HG03457 (cell line): ENCODE results near the gene ASPSCR1.

Experiments
- ATAC-seq: cut with Tn5 transposase; IDR thresholded peaks from one replicate; pipeline ENCODE4 v1.9.1; 2021; ENCODE audit warnings: moderate number of reproducible peaks; ENCODE audit not compliant: unreplicated experiment

The ASPSCR1 gene

GRCh38 chr17:81999587-81999975 lies 22.2 kb downstream of the ASPSCR1 start:
- no peak for ATAC-seq

DNA sequence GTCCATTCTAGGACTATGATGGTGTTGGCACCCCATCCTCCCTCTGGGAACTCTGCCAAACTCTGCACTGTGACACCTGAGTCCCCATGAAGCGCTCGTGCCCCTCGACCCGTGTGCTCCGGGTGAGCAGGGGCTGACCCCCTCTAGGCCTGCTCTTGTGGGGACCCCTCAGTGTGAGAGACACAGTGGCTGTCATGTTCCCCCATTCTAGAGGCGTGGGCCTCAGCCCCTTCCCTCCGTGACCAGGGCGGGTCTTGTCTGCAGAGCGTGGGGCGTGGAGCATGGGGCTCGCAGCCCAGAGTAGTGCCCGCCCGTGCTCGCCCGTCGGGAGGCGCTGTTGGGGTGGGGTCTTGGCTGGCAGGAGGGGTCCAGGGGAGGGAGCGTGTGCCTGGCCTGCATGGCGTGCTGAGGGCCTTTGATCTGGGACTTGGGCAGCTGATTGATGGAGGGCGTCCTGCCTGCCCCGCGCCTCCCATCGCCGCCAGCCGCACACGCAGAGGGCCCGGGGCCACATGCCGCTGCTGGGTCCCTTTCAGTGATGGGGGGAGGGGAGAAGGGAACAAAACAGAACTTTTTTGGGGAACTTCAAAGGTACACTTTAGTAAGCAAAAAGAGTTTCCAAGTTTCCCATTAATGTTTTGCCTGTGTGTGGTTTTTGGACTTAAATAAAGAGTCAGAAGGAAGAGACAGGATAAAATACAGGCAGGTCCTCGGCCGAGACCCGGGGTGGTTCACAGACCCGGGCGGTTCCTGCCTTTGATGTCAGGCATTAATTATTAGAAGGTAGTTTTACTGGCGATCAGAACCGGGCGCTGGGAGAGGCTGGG lies 22.8 kb downstream of the ASPSCR1 start:
- ATAC-seq: no peak

DNA sequence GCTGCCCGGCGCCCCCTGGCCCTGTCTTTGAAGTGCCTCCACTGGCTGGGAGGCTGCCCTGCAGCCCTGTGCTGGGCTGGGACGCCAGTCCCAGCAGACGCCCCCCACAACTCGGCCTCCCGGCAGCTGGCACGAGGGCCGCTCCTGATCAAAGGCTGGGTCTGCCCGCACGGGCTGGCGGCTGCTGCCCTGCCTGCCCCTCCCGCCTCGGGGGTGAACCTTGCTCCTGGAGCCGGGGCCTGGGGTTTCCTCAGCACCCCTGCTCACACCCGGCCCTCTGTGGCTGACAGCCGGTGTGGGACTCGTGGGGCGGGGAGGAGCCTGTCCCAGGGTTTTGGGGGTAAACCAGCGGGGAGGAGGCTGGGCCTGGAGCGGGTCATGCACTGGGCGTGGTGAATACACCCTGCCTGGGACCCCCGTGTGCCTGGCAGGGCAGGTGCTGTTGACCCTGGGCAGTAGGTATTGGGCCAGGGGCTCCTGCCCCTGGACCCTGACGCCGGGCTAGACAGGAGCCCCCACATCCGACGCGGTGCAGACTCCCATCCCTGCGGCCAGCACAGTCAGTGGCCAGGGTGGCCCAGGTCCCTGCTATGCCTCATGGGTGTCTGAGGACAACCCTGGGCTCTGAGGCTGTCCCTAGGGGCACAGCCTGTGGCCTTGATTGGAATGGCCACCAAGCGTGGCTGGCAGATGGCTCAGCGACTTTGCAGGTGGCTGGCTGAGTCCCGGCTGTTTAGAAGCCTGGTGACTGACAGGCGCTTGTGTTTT lies 23.6 kb downstream of the ASPSCR1 start:
- ATAC-seq: no peak

DNA sequence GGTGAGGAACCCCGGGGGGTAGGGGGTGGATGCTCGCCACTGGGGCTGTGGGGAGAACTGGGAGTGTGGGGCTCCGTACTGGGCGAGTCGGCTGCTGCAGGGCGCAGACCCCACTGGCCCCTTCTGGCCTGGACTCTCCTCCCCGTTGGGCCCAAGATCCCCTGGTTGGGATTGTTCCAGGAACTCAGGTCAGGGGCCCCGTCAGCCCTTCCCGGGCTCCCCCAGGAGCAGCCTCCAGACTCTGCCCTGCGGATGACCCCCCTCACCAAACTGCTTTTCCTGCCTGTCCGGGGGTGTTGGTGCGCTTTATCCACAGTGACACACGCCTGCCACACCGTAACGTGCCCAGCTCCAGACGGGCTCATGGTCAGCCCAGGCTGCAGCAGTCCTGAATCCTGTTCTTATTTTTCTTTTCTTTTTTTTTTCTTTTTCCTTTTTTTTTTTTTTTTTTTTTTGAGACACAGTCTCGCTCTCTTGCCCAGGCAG lies 24.2 kb downstream of the ASPSCR1 start:
- ATAC-seq: no peak

DNA sequence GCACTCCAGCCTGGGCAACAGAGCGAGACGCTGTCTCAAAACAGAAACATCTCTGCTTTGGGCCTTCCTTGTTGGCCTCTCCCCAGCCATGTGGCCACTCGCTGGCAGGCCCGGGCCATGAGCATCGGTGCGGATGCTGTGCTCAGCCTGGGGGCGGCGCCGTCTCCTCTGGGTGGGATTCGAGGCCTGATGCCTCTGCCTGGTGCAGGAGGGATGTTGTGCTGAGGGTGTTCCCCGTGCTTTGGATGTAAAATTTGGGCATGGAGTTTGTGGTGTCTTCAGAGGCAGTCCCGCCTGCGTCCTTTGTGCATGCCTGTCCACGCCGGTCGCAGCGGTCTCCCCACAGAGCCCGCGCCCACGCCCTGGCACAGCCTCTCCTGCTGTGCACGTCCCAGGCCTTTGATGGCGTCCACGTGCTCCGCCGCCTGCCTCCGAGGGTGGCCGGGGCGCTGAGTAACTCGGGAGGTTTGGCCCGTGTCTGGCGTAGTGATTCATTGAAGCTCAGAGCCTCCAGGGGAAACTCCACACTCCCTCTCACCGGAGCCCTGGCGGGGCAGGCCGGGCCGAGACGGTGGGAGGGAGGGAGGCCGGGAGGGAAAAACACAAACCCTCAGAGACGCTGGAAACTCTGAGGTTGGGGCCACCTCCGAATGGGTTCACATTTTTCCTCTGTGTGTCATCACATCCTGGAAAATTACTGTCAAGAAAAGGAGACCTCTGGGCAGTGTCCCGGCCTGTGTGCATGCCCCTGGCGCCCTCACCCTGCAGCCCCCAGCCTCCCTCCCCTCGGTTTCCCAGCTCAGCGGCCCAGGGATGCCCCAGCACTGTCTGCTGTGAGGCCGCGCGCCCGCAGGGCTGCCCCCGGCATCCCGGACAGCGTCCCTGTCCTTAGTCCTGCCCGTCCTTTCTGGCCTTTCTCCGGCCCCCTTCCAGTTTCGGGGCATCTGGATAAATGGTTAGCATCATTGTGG lies 26.3 kb downstream of the ASPSCR1 start:
- no peak for ATAC-seq

DNA sequence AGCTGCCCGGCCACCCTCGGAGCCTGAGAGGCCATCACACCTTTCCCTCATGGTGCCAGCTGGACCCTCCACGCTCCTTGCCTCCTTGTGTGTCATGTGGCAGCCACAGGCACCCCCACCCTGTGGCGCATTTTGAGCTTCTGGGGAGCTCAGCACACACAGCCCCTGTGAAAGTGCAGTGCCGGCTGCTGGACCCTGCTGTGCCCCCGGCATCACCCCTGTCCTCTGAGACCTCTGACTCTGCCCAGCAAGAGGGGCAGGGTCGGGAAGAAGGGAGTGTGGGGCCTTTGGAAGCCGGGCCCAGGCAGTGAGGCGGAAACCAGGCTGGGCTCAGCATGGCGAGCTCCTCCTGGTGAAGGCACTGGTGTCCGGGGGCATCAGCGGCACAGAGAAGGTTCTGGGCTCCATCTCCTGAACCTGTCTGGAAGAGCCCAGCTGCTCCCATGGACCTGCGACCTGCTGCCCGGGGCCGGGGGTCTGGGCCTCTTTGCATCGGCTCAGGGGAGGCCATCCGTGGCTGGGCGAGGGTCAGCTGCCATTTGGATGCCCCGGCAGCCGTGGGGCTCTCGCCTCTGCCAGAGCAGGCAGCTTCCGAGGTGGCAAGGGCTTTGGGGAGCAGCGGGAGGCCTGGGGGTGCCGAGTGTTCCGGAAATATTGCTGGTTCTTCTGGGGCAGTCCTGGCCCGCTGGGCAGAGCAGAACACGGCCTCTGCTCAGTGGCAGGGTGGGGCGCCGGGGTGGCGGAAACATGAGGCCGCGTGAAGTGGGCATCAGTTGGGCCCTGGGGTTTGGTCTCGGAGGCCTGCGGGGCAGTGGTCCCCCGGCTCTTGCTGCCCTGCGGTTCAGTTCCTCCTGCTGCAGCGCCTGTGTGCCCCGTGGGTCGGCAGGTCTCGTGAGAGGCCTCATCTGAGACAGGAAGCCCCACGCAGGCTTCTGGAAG lies 27.4 kb downstream of the ASPSCR1 start:
- no peak for ATAC-seq

DNA sequence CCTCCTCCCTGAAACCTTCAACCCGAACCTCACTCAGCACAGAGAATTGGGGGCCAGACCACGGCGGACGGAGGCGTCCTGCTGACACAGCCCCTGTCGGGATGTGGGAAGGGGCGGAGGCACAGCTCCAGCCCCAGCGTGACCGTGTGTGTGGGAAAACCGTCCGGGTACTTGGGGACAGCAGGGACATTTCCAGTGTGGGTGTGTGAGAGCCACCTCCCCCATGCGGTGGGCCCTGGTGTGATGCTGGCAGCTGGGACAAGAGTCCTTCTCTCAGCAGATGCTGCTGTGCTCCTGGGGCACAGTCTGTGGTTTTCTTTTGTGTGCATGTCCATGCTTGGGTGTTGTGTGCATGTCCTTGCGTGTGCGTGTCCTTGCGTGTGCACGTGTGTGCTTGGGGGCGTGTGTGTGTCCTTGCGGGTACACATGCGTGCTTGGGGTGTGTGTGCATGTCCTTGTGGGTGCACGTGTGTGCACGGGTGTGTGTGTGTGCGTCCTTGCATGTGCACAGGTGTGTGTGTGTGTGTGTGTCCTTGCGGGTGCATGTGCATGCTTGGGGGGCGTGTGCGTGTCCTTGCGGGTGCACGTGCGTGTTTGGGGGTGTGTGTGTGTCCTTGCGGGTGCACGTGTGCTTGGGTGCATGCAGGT lies 28.4 kb downstream of the ASPSCR1 start:
- ATAC-seq: no peak

DNA sequence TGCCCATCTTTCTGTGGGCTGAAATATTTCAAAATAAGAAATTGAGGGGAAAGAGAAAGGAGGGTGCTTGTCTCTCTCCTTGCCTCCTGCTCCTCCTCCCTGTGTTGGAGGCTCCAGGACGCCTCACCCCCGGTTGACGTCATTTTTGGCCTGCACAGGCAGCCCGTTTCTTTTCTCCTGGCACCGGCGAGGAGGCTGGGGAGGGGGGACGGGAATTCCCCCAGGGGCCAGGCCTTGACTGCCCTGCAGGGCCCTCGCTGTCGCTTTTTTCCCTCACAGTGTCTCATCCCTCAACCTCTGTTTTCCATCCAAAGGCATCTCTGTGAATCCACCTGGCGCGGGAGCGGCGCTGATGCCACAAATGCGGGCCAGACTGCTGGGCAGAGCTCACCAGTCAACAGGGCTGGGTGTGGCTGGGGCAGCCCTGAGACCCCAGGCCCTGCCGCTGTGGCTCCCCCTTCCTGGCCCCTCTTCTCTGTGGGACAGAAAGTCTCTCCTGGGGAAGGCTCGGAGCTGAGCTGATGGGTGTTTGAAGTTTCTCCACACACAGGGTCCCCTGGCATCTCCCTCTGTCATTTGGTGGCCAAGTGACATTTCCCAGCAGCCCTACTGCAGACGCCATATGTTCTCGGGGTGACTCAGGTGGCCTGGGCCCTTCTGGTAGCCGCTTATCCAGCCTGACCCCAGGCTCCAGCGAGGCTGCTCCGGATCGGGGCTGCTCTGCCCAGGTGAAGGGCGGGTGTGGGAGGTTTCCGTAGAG lies 29.2 kb downstream of the ASPSCR1 start:
- no peak for ATAC-seq

GRCh38 chr17:82007228-82007494 lies 29.7 kb downstream of the ASPSCR1 start:
- no peak for ATAC-seq

- no peak for ATAC-seq
Measured at GRCh38 chr17:82007495-82008257, 30.2 kb downstream of the ASPSCR1 start.

GRCh38 chr17:82008258-82008940 lies 31.0 kb downstream of the ASPSCR1 start:
- no peak for ATAC-seq

DNA sequence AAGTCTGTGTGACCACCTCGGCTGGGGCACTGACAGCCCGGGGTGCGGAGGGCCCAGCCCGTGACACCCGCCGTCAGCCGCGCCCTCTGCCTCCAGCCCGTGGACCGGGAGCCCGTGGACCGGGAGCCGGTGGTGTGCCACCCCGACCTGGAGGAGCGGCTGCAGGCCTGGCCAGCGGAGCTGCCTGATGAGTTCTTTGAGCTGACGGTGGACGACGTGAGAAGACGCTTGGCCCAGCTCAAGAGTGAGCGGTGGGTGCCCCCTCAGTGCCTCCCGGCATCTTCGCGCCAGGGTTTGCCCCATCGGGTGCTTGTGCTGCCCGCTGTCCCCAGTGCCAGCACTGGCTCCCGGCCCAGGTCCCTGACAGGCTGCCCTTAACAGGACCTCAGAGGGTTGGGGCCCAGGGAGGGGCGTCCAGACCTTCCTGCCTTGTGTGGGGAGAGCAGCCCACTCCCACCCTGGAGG lies 31.5 kb downstream of the ASPSCR1 start:
- no peak for ATAC-seq

- ATAC-seq: no peak
Measured at GRCh38 chr17:82009413-82009812, 32.0 kb downstream of the ASPSCR1 start.

- ATAC-seq: no peak
Measured at GRCh38 chr17:82010575-82011525, 33.4 kb downstream of the ASPSCR1 start.

DNA sequence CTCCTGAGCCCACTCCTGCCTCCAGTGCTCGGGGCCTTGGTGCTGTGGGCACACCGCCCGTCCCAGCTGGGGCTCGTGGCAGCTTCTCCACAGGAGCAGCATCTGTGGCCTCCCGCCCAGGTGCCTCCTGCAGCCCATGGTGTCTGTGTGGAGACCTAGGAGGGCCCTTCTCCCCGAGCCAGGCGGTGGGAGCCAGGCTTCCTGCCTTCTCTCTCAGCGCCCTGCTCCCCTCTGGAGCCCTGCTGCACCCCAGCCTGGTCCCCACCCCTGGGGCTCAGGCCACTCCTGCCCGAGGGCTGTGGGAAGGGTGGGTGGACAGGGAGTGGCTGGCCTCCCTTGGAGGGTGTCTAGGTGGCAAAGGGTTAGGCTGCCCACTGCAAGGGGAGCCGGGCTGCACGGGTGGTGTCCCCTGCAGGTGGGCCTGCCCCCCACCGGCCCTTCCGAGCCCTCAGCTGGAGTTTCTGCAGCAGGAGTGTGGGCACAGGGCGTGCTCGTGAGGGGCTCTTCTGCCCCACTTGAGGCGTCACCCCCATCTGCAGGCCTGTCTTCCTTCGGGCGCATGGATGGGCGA lies 34.3 kb downstream of the ASPSCR1 start:
- ATAC-seq: no peak

- ATAC-seq: no peak
Measured at GRCh38 chr17:82012261-82012639, 34.8 kb downstream of the ASPSCR1 start.
